ENCODE results near the gene MAP3K20. TPM values are rescaled to one million over a fixed set of nuclear protein-coding genes. Genes with fewer than 3 reads are reported as not detected.

MAP3K20 gene
- total RNA-seq, 5 donors from 2014 or later (not counting 1 experiment from before 2014, with no cell fraction given): 1.1 to 3.0 (median 1.4) TPM

- ChIA-PET POLR2A (interaction anchor here in 1 of 2 donors (0.7 kb wide), 1 partner anchor 132 kb away, joined by 4 read pairs; no protein-coding TSS in a partner anchor), CTCF (no interaction called here)
- DNase-seq: peak in 1 of 35 experiments; percentile 6
- Mint-ChIP-seq H3K4me3 (no peak overlapping the region), H3K27me3 (peaks cover 3 to 5% of the 10 kb centered on the region in 2 donors), H3K9me3 (peaks cover 0 to 7% (median 0%) of the 10 kb centered on the region in 3 donors), H3K36me3 (no peaks in the 10 kb centered on the region), H3K4me1 (peaks cover 7 to 13% (median 9%) of the 10 kb centered on the region in 3 donors), H3K27ac (no peak overlapping the region)
- Histone ChIP-seq H3K4me3 (ENCODE audit: control insufficient read depth in 1 of 2, extremely low read depth in 1 of 2, low read length in 1 of 2) (no peak overlapping the region), H3K27ac (ENCODE audit: low read length) (no peak overlapping the region), H3K36me3 (ENCODE audit: control insufficient read depth in 2 of 2, extremely low read depth in 1 of 2, insufficient read depth in 1 of 2, low read length in 1 of 2) (no peaks in the 10 kb centered on the region), H3K27me3 (replicated peaks in 1 of 2; ENCODE audit: control insufficient read depth in 2 of 2, extremely low read depth in 1 of 2, insufficient read depth in 2 of 2, low read length in 1 of 2) (no peaks in the 10 kb centered on the region), H3K4me1 (ENCODE audit: control insufficient read depth in 1 of 2, extremely low read depth in 1 of 2, insufficient read depth in 2 of 2, low read length in 2 of 2) (no peaks in the 10 kb centered on the region), H3K9me3 (no peaks in the 10 kb centered on the region)
- ATAC-seq (replicated peaks in 1 of 4): no peak
Measured at GRCh38 chr2:173145454-173145853, 69.8 kb downstream of the MAP3K20 start.

GRCh38 chr2:173146590-173146989, 70.9 kb downstream of the MAP3K20 start:
- WGBS (ENCODE audit: insufficient coverage): no CpG with 5 or more reads among the region's 3 CpGs
- Histone ChIP-seq H3K36me3 (ENCODE audit: control insufficient read depth in 2 of 2, extremely low read depth in 1 of 2, insufficient read depth in 1 of 2, low read length in 1 of 2) (no peaks in the 10 kb centered on the region), H3K27me3 (replicated peaks in 1 of 2; ENCODE audit: control insufficient read depth in 2 of 2, extremely low read depth in 1 of 2, insufficient read depth in 2 of 2, low read length in 1 of 2) (no peaks in the 10 kb centered on the region), H3K27ac (ENCODE audit: low read length) (no peak overlapping the region), H3K4me1 (ENCODE audit: control insufficient read depth in 1 of 2, extremely low read depth in 1 of 2, insufficient read depth in 2 of 2, low read length in 2 of 2) (no peaks in the 10 kb centered on the region), H3K9me3 (no peaks in the 10 kb centered on the region), H3K4me3 (ENCODE audit: control insufficient read depth in 1 of 2, extremely low read depth in 1 of 2, low read length in 1 of 2) (no peak overlapping the region)
- CTCF ChIA-PET: no interaction called here
- POLR2A ChIA-PET: no interaction called here
- H3K36me3 Mint-ChIP-seq: no peaks in the 10 kb centered on the region
- peaks cover 3 to 4% of the 10 kb centered on the region in 2 donors for H3K27me3 Mint-ChIP-seq
- H3K4me3 Mint-ChIP-seq: no peak overlapping the region
- ATAC-seq (replicated peaks in 1 of 4) (no peak), DNase-seq (no peak)
- no peak overlapping the region for H3K27ac Mint-ChIP-seq
- peaks cover 7 to 14% (median 9%) of the 10 kb centered on the region in 3 donors for H3K4me1 Mint-ChIP-seq
- peaks cover 0 to 1% (median 0%) of the 10 kb centered on the region in 3 donors for H3K9me3 Mint-ChIP-seq

- no peaks in the 10 kb centered on the region for H3K9me3 Mint-ChIP-seq
- ChIA-PET CTCF (no interaction called here), POLR2A (no interaction called here)
- H3K36me3 Mint-ChIP-seq: no peaks in the 10 kb centered on the region
- H3K4me1 ChIP-seq (ENCODE audit: control insufficient read depth in 1 of 2, extremely low read depth in 1 of 2, insufficient read depth in 2 of 2, low read length in 2 of 2): no peaks in the 10 kb centered on the region
- ATAC-seq (replicated peaks in 1 of 4) (no peak), DNase-seq (no peak)
- no peak overlapping the region for H3K27ac ChIP-seq (ENCODE audit: low read length)
- H3K27me3 ChIP-seq (replicated peaks in 1 of 2; ENCODE audit: control insufficient read depth in 2 of 2, extremely low read depth in 1 of 2, insufficient read depth in 2 of 2, low read length in 1 of 2): no peaks in the 10 kb centered on the region
- H3K4me1 Mint-ChIP-seq: peaks cover 7 to 17% (median 9%) of the 10 kb centered on the region in 3 donors
- no peak overlapping the region for H3K4me3 ChIP-seq (ENCODE audit: control insufficient read depth in 1 of 2, extremely low read depth in 1 of 2, low read length in 1 of 2)
- H3K27ac Mint-ChIP-seq: no peak overlapping the region
- peaks cover 0 to 3% of the 10 kb centered on the region in 2 donors for H3K27me3 Mint-ChIP-seq
- H3K36me3 ChIP-seq (ENCODE audit: control insufficient read depth in 2 of 2, extremely low read depth in 1 of 2, insufficient read depth in 1 of 2, low read length in 1 of 2): no peaks in the 10 kb centered on the region
- no CpG with 5 or more reads among the region's 4 CpGs for WGBS (ENCODE audit: insufficient coverage)
- H3K4me3 Mint-ChIP-seq: no peak overlapping the region
- H3K9me3 ChIP-seq: no peaks in the 10 kb centered on the region
Measured at GRCh38 chr2:173148520-173148919, 72.9 kb downstream of the MAP3K20 start.

- no CpG with 5 or more reads among the region's 4 CpGs for WGBS (ENCODE audit: insufficient coverage)
- Mint-ChIP-seq H3K27me3 (peaks cover 0 to 3% of the 10 kb centered on the region in 2 donors), H3K27ac (peak overlapping the region; percentile 20 to 59), H3K4me3 (no peak overlapping the region), H3K9me3 (no peaks in the 10 kb centered on the region), H3K36me3 (no peaks in the 10 kb centered on the region), H3K4me1 (peaks cover 7 to 17% (median 9%) of the 10 kb centered on the region in 3 donors)
- Histone ChIP-seq H3K4me1 (ENCODE audit: control insufficient read depth in 1 of 2, extremely low read depth in 1 of 2, insufficient read depth in 2 of 2, low read length in 2 of 2) (no peaks in the 10 kb centered on the region), H3K27me3 (replicated peaks in 1 of 2; ENCODE audit: control insufficient read depth in 2 of 2, extremely low read depth in 1 of 2, insufficient read depth in 2 of 2, low read length in 1 of 2) (no peaks in the 10 kb centered on the region), H3K36me3 (ENCODE audit: control insufficient read depth in 2 of 2, extremely low read depth in 1 of 2, insufficient read depth in 1 of 2, low read length in 1 of 2) (no peaks in the 10 kb centered on the region), H3K27ac (ENCODE audit: low read length) (peak overlapping the region; percentile 56), H3K4me3 (ENCODE audit: control insufficient read depth in 1 of 2, extremely low read depth in 1 of 2, low read length in 1 of 2) (no peak overlapping the region), H3K9me3 (no peaks in the 10 kb centered on the region)
- ATAC-seq (replicated peaks in 1 of 4) (peak in 3 of 4 experiments; percentile 47 to 84 (median 77)), DNase-seq (peak in 33 of 35 experiments; percentile 6 to 77 (median 45))
- ChIA-PET POLR2A (interaction anchor here in 1 of 2 donors (0.6 kb wide), 1 partner anchor 88 kb away, joined by 6 read pairs; no protein-coding TSS in a partner anchor), CTCF (no interaction called here)
Measured at GRCh38 chr2:173149491-173149890, 73.8 kb downstream of the MAP3K20 start.

- H3K36me3 ChIP-seq (ENCODE audit: control insufficient read depth in 2 of 2, extremely low read depth in 1 of 2, insufficient read depth in 1 of 2, low read length in 1 of 2): no peaks in the 10 kb centered on the region
- peak overlapping the region; percentile 56 for H3K27ac ChIP-seq (ENCODE audit: low read length)
- H3K9me3 ChIP-seq: no peaks in the 10 kb centered on the region
- H3K27ac Mint-ChIP-seq: peak overlapping the region; percentile 20 to 59
- ChIA-PET CTCF (no interaction called here), POLR2A (no interaction called here)
- peaks cover 0 to 3% of the 10 kb centered on the region in 2 donors for H3K27me3 Mint-ChIP-seq
- DNase-seq (no peak), ATAC-seq (replicated peaks in 1 of 4) (no peak)
- no peak overlapping the region for H3K4me3 ChIP-seq (ENCODE audit: control insufficient read depth in 1 of 2, extremely low read depth in 1 of 2, low read length in 1 of 2)
- H3K4me1 Mint-ChIP-seq: peaks cover 7 to 17% (median 9%) of the 10 kb centered on the region in 3 donors
- H3K4me3 Mint-ChIP-seq: no peak overlapping the region
- 100% methylated on average over 1 of the region's 2 CpGs for WGBS (ENCODE audit: insufficient coverage)
- H3K27me3 ChIP-seq (replicated peaks in 1 of 2; ENCODE audit: control insufficient read depth in 2 of 2, extremely low read depth in 1 of 2, insufficient read depth in 2 of 2, low read length in 1 of 2): no peaks in the 10 kb centered on the region
- no peaks in the 10 kb centered on the region for H3K9me3 Mint-ChIP-seq
- no peaks in the 10 kb centered on the region for H3K36me3 Mint-ChIP-seq
- H3K4me1 ChIP-seq (ENCODE audit: control insufficient read depth in 1 of 2, extremely low read depth in 1 of 2, insufficient read depth in 2 of 2, low read length in 2 of 2): no peaks in the 10 kb centered on the region
Measured at GRCh38 chr2:173150087-173150486, 74.4 kb downstream of the MAP3K20 start.

GRCh38 chr2:173150963-173151362, 75.3 kb downstream of the MAP3K20 start:
- Mint-ChIP-seq H3K4me1 (peaks cover 7 to 15% (median 9%) of the 10 kb centered on the region in 3 donors), H3K4me3 (no peak overlapping the region), H3K27me3 (peaks cover 0 to 3% of the 10 kb centered on the region in 2 donors), H3K27ac (no peak overlapping the region), H3K36me3 (no peaks in the 10 kb centered on the region), H3K9me3 (no peaks in the 10 kb centered on the region)
- ChIA-PET CTCF (interaction anchor here in 1 of 2 donors (2.0 kb wide), 1 partner anchor 123 kb away, joined by 5 read pairs; no protein-coding TSS in a partner anchor), POLR2A (no interaction called here)
- no peak overlapping the region for H3K4me3 ChIP-seq (ENCODE audit: control insufficient read depth in 1 of 2, extremely low read depth in 1 of 2, low read length in 1 of 2)
- H3K36me3 ChIP-seq (ENCODE audit: control insufficient read depth in 2 of 2, extremely low read depth in 1 of 2, insufficient read depth in 1 of 2, low read length in 1 of 2): no peaks in the 10 kb centered on the region
- H3K27me3 ChIP-seq (replicated peaks in 1 of 2; ENCODE audit: control insufficient read depth in 2 of 2, extremely low read depth in 1 of 2, insufficient read depth in 2 of 2, low read length in 1 of 2): no peaks in the 10 kb centered on the region
- no peak for ATAC-seq (replicated peaks in 1 of 4)
- H3K9me3 ChIP-seq: no peaks in the 10 kb centered on the region
- no peak for DNase-seq
- no peak overlapping the region for H3K27ac ChIP-seq (ENCODE audit: low read length)
- no peaks in the 10 kb centered on the region for H3K4me1 ChIP-seq (ENCODE audit: control insufficient read depth in 1 of 2, extremely low read depth in 1 of 2, insufficient read depth in 2 of 2, low read length in 2 of 2)
